ENCODE data around the gene OTOA.
"Not testable (repeated sequence)": the region's sequence is repeated elsewhere in the genome, so short reads cannot be mapped to it uniquely, and the experiment has no call there.

The OTOA gene

DNA sequence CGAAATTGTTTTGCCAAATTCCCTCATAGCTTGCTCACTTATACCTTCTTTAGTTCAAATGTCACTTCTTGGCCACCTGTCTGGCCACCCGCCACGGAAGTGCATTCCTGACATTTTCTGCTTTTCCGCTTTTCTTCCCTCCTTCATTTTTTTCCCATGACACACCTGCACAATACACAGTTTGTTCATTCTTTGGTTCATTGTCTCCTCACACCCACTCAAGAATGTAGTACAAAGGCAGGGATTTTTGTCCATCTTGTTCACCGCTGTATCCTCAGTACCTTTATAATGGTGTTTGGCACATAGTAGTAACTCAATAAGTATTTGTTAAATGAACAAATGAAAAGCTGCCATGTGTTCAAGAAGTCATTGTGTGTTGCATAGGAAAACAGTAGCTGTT is 116.8 kb downstream of the OTOA start:
- H3K36me3 ChIP-seq (ENCODE audit: control insufficient read depth, insufficient read depth, low read length); H3K4me3 ChIP-seq (ENCODE audit: insufficient read depth, low read depth, low read length, poor library complexity, severe bottlenecking); H3K27me3 ChIP-seq (replicated peaks; ENCODE audit: control insufficient read depth, insufficient read depth, low read length, poor library complexity, severe bottlenecking): not testable (repeated sequence)

GRCh38 chr16:21790506-21790905 is 126.7 kb downstream of the OTOA start:
- H3K9me3 ChIP-seq (ENCODE audit: control insufficient read depth, low read length); H3K4me1 ChIP-seq (ENCODE audit: control insufficient read depth, insufficient read depth, low read length, poor library complexity, severe bottlenecking); H3K36me3 ChIP-seq (ENCODE audit: control insufficient read depth, insufficient read depth, low read length); H3K27me3 ChIP-seq (replicated peaks; ENCODE audit: control insufficient read depth, insufficient read depth, low read length, poor library complexity, severe bottlenecking); H3K4me3 ChIP-seq (ENCODE audit: insufficient read depth, low read depth, low read length, poor library complexity, severe bottlenecking); H3K27ac ChIP-seq (ENCODE audit: insufficient read depth, low read length, poor library complexity, severe bottlenecking); DNase-seq: not testable (repeated sequence)

More for the DNA sequence above, 116.8 kb downstream of the OTOA start:
- not testable (repeated sequence) for H3K9me3 ChIP-seq (ENCODE audit: control insufficient read depth, low read length); H3K27ac ChIP-seq (ENCODE audit: insufficient read depth, low read length, poor library complexity, severe bottlenecking); DNase-seq; H3K4me1 ChIP-seq (ENCODE audit: control insufficient read depth, insufficient read depth, low read length, poor library complexity, severe bottlenecking)

DNA sequence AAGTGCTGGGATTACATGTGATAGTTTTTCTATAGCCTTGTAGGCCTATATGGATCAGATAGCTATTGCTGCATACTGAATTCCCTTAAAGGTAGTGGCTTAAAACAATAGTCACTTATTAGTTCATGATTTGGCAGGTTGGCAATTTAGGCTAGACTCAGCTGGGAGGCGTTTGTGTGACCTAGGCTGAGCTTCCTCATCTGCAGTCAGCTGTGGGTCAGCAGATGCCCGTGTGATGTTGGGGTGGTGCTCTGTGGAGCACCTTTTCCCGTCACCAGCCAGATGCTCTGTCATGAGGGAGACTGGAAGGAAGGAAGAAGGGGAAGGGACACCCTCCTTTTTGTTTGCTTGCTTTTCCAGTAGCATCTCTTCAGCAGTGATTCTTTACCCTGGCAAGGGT is 129.5 kb downstream of the OTOA start:
- not testable (repeated sequence) for H3K27me3 ChIP-seq (replicated peaks; ENCODE audit: control insufficient read depth, insufficient read depth, low read length, poor library complexity, severe bottlenecking); H3K4me3 ChIP-seq (ENCODE audit: insufficient read depth, low read depth, low read length, poor library complexity, severe bottlenecking); H3K9me3 ChIP-seq (ENCODE audit: control insufficient read depth, low read length); H3K27ac ChIP-seq (ENCODE audit: insufficient read depth, low read length, poor library complexity, severe bottlenecking); H3K4me1 ChIP-seq (ENCODE audit: control insufficient read depth, insufficient read depth, low read length, poor library complexity, severe bottlenecking); H3K36me3 ChIP-seq (ENCODE audit: control insufficient read depth, insufficient read depth, low read length); DNase-seq

- H3K9me3 ChIP-seq (ENCODE audit: control insufficient read depth, low read length); H3K27ac ChIP-seq (ENCODE audit: insufficient read depth, low read length, poor library complexity, severe bottlenecking); DNase-seq; H3K4me1 ChIP-seq (ENCODE audit: control insufficient read depth, insufficient read depth, low read length, poor library complexity, severe bottlenecking); H3K4me3 ChIP-seq (ENCODE audit: insufficient read depth, low read depth, low read length, poor library complexity, severe bottlenecking); H3K27me3 ChIP-seq (replicated peaks; ENCODE audit: control insufficient read depth, insufficient read depth, low read length, poor library complexity, severe bottlenecking); H3K36me3 ChIP-seq (ENCODE audit: control insufficient read depth, insufficient read depth, low read length): not testable (repeated sequence)
Observed at GRCh38 chr16:21798601-21799000, 134.8 kb downstream of the OTOA start.

GRCh38 chr16:21801538-21802374 is 138.0 kb downstream of the OTOA start:
- H3K4me1 ChIP-seq (ENCODE audit: control insufficient read depth, insufficient read depth, low read length, poor library complexity, severe bottlenecking); H3K27me3 ChIP-seq (replicated peaks; ENCODE audit: control insufficient read depth, insufficient read depth, low read length, poor library complexity, severe bottlenecking); H3K36me3 ChIP-seq (ENCODE audit: control insufficient read depth, insufficient read depth, low read length); DNase-seq; H3K4me3 ChIP-seq (ENCODE audit: insufficient read depth, low read depth, low read length, poor library complexity, severe bottlenecking); H3K27ac ChIP-seq (ENCODE audit: insufficient read depth, low read length, poor library complexity, severe bottlenecking); H3K9me3 ChIP-seq (ENCODE audit: control insufficient read depth, low read length): not testable (repeated sequence)

- H3K4me1 ChIP-seq (ENCODE audit: control insufficient read depth, insufficient read depth, low read length, poor library complexity, severe bottlenecking); H3K36me3 ChIP-seq (ENCODE audit: control insufficient read depth, insufficient read depth, low read length); H3K9me3 ChIP-seq (ENCODE audit: control insufficient read depth, low read length); H3K4me3 ChIP-seq (ENCODE audit: insufficient read depth, low read depth, low read length, poor library complexity, severe bottlenecking); H3K27me3 ChIP-seq (replicated peaks; ENCODE audit: control insufficient read depth, insufficient read depth, low read length, poor library complexity, severe bottlenecking); H3K27ac ChIP-seq (ENCODE audit: insufficient read depth, low read length, poor library complexity, severe bottlenecking); DNase-seq: not testable (repeated sequence)
Observed at GRCh38 chr16:21802375-21802663, 138.6 kb downstream of the OTOA start.
